Measurements from ENCODE around the gene IGF1.
"Not testable (repeated sequence)": the region's sequence is repeated elsewhere in the genome, so short reads cannot be mapped to it uniquely, and the experiment has no call there.

The IGF1 gene

DNA sequence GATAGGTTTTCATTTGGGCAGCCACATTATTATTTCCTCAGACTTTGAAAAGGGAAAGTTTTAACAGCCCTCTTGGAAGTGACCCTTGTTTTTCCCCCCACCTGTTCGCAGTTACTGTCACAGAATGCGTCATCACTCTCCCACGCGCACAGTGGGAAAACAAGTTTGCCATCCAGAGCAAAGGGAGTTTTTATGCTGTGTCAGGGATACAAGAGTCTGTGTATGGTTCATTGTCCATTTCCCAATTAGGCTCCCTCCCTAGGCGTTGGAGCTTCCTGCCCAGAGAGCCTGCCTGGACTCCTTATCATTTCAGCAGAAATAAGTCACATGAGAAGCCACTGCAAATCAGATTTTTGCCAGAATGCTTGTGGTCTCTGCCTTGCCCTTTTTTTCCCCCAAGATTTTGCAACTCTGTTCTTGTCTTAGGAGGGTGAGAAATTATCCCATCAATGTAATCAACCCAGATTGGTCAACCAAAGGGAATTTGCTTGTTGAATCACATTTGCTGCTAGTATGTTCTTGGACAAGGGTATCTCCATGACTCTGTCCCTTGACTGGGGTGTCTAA is 104.1 kb downstream of the IGF1 start:
- DNase-seq: no peak

DNA sequence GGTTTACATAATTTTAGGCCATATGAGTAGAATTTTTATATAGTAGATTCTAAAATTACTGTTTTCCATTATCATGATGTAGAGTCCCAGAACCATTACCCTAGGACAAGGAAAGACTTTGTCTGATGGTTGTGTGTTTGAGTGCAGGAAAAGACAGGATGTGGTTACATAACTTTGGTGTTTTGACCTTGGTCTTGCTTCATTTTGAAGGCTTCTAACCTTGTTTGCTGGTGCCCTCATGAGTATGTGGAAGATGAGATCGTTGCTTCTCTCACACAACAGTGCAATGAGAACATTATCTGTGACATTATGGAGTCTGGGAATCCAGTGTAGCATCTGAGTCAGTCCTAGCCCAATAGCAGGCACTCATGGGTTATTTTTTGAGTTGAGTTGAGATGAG is 106.2 kb downstream of the IGF1 start:
- DNase-seq: no peak

GRCh38 chr12:102372087-102372486 is 108.3 kb downstream of the IGF1 start:
- no peak for DNase-seq

- DNase-seq: no peak
These were observed 109.2 kb downstream of the IGF1 start for GRCh38 chr12:102371165-102371564.

DNA sequence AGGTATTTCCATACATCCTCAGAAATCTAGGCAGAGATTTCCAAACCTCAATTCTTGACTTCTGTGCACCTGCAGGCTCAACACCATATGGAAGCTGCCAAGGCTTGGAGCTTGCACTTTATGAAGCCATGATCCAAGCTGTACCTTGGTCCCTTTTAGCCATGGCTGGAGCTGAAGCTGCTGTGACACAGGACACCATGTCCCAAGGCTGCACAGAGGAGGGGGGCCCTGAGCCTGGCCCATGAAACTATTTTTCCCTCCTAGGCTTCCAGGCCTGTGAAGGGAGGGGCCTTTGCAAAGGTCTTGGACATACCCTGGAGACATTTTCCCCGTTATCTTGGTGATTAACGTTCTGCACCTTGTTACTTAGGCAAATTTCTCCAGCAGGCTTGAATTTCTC is 110.5 kb downstream of the IGF1 start:
- DNase-seq: no peak

- no peak for DNase-seq
These were observed 115.0 kb downstream of the IGF1 start for GRCh38 chr12:102365365-102365764.

DNA sequence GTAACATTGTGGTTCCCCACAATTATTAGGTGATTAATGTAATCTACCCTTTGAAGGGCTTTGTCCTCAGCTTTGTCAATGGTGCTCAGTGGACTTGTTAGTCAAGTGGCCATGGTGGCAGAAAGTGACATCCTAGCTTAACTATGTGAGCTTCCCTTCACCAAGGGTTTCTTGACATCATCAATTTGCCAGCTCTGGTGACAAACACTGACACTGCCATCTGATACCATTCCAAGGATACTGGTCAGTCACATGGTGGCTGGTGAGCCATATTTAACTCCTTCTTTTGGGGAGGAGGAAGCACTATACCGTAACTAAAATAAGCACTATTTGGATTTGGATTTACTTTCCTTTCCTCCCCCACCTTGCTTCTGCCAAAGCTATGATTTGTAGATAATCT is 115.7 kb downstream of the IGF1 start:
- no peak for DNase-seq

- no peak for DNase-seq
These were observed 123.7 kb downstream of the IGF1 start for GRCh38 chr12:102356690-102357089.

- not testable (repeated sequence) for DNase-seq
These were observed 126.1 kb downstream of the IGF1 start for GRCh38 chr12:102354281-102354680.

GRCh38 chr12:102351322-102351721 is 129.0 kb downstream of the IGF1 start:
- no peak for DNase-seq

- no peak for DNase-seq
These were observed 130.3 kb downstream of the IGF1 start for GRCh38 chr12:102350070-102350469.

- no peak for DNase-seq
These were observed 131.3 kb downstream of the IGF1 start for GRCh38 chr12:102349079-102349478.

- no peak for DNase-seq
These were observed 132.6 kb downstream of the IGF1 start for GRCh38 chr12:102347811-102348210.
